ENCODE results near the gene ADAM22.
A peak's percentile ranks its signal among the peaks of the same experiment; 100 is the strongest.
"Not testable (repeated sequence)": the region's sequence is repeated elsewhere in the genome, so short reads cannot be mapped to it uniquely, and the experiment has no call there.

Gene ADAM22

DNA sequence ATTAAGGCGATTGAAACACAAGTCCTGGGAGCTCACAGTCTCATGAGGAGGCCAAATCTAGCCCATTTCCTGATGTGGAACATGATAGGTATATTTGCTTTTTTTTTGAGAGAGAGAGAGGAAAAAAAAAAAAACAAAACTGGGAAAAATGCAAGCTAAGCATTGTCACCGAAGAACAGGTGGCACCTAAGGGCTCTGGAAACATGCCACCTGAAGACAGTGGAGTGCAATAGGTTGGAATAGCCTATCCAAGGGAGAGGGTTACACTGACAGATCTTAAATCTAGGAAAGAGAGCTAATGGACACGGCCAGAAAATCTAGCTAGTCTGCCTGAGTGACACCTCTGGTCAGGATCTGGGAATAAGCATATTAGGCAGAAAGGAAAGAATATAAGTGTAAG is 175.6 kb downstream of the ADAM22 start:
- DNase-seq (ENCODE audit: low spot score): no peak

DNA sequence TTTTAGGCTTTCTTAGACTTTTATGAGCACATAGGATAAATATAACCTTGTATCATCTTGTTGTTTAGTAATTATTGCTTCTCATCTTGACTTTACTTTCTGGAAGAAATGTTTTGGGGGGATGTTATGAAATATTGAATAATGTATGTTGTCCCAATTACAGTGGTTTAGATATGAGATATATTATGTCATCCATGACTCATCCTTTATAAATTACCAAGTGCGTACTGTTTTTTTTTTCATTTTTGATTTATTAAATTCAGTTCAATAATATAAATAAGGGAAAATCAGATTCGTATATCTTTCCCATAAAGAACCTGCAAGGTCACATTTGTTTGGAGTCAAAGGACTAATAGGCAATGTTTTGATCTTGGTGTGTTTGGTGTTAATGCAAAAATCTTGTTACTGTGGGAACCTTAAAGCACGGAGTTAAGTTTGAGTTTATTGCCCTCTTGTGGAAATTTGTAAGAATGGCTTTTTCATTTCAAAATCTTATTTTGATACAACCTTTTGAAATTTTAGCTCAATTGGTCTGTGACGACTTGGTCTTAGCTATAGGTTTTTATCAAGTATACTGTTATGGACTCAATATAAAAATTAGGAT is 177.2 kb downstream of the ADAM22 start:
- peak; percentile 73 for DNase-seq (ENCODE audit: low spot score)

DNA sequence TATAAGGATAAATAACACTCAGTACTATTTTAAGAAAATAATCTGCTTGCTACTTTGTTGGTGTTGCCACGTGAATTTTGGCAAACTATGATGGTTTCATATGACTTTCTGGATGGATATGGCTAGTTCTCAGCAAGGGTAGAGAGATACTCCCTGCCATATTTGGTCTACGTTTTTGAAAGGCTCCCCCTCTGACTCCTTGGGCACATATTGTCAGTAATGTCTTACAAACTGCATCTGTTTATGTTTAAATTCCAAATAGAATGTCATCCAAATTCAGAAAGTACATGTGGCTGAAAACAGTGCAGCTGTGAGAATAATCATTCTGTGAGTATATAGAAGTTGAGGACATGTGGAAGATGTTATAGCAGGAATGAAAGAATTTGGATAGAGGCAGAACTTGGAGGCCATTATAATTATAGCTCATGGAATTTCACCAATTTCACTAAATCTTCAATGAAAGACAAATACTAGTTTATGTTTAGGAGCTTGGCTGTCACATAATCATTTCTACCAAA is 178.0 kb downstream of the ADAM22 start:
- no peak for DNase-seq (ENCODE audit: low spot score)

DNA sequence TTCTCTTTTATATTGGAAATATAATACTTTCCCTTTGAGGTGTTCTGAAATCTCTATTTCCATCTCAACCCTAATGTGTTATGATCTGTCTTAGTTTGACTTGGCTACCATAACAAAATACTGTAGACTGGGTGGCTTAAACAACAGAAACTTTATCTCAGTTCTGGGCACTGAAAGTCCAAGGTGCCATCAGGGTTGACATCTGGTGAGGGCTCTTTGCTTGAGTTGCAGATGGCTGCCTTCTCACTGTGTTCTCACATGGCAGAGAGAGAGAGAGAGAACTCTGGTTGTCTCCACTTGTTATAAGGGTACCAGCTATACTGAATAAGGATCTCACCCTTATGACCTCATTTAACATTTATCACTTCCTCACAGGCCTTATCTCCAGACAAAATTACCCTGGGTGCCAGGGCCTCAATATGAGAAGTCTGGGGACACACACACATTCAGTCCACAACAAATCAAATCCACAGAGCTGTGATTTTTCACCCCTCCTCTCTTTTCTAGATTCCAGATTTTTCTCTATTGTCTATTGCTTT is 181.3 kb downstream of the ADAM22 start:
- DNase-seq (ENCODE audit: low spot score): no peak

DNA sequence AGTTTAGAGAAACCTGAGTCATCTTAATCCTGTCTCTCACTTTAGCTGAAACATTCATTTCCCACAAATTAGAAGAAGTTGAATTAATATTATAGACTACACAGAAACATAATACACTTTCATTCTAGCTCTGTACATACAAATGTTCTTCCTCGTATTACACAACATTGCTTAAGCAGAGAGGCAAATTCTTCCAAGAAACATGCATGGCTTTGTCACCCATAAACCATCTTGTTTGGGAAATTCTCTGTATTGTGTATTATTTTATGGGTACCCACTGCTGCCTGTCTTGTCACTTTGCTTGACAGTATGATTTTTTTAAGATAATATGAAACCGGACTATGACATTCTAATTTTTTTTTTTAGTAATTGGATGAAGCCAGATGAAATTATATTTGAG is 181.8 kb downstream of the ADAM22 start:
- DNase-seq (ENCODE audit: low spot score): no peak

DNA sequence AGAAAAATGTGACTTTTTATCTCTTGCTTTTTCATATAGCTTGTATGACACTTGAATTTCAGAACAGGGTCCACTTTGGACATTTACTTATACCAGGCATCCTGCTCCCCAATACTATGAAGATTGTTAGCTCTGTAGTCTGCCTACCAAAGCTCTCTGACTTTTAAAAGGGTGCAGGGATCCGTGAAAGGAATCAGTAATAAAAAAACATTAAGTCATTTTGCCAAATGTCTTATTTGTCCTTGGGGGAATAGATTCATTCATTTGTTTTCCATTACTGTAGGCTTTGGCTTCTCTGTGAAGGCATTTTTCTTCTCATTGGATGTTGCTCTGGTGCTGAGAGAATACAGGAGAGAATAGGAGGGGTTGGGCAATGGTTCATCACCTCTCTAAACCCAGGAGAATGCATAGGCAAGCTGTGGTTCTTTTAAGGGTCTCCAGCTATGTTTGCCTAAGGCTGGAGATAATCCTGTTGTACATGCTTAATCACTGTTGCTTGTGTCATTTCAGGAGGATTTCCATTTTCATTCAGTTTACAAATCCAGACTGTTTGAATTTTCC is 182.3 kb downstream of the ADAM22 start:
- no peak for DNase-seq (ENCODE audit: low spot score)

DNA sequence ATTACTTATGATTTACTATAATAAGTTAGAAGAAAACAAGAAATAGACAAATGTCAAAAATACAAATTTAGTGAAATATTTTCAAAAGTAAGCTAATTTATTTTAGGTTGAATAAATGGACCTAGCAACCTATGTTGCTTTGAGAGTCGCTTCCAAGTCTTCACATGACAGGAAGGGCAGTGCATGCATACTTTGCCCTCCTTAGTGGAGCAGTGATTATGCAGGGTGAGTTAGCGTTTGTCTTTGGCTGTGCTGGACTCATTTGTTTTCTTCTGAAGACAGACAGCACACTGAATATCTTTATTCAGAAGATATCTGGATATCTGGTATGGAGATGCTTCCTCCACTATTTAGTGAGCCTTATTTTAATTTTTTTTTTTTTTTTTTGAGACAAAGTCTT is 183.3 kb downstream of the ADAM22 start:
- DNase-seq (ENCODE audit: low spot score): no peak

DNA sequence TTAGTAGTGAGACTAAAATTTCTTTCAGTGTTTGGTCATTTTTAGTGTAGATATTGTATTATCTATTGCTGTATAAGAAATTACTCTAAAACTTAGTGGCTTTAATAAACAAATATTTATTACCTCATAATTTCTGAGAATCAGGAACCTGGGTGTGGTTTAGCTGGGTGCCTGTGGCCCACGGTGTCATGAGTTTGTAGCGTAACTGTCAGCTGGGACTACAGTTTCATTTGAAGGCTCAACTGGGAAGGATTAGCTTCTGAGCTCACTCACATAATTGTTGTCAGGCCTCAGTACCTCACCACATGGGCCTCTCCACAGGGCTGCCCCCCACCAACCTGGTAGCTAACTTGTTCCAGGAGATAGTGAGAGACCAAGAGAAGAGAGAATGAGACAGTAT is 187.3 kb downstream of the ADAM22 start:
- no peak for DNase-seq (ENCODE audit: low spot score)

DNA sequence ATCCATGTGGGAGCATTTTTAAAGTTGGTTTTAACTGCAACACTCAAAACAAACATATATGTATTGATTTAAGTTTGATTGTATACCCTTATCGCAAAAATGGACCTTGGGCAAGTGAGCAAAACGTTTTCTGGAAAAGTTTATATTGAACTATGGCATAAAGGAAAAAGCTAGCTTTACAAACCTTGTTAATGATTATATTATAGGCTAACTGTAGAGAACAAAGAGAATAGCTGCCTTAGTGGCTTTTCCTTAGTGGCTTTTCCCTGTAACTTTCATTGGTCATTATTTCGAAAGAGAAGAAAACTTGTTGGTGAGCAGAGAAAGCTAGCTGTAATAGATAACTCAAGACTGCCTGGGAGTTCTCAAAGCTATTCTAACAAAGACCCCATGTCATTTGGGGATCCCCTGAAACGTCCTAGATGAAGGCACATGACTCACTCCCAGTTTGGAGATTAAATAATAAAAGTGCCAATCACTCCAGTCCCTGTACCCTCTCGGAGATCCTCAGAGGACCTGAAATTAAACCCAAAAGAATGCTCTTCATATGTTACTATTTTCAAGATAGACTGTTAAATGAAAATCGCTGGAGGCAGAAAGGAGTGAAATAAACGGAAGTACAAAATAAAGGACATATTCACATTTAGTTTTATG is 193.7 kb downstream of the ADAM22 start:
- DNase-seq (ENCODE audit: low spot score): peak; percentile 5

DNA sequence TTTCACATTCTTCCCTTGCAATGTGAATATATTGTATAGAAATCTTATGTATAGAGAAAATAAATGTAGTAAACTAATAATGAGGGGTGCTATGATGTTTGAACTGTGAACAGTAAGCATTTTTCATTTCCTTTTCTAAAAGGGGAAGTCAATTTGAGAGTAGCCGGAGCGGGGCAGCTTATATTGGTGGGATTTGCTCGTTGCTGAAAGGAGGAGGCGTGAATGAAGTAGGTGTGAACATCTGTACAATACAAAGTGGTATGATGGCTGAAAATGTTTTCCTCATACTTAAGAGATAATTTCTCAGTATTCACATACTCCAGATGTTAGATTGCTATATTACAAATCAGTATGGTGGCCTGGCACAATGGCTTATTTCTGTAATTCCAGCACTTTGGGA is 198.7 kb downstream of the ADAM22 start:
- DNase-seq (ENCODE audit: low spot score): no peak

DNA sequence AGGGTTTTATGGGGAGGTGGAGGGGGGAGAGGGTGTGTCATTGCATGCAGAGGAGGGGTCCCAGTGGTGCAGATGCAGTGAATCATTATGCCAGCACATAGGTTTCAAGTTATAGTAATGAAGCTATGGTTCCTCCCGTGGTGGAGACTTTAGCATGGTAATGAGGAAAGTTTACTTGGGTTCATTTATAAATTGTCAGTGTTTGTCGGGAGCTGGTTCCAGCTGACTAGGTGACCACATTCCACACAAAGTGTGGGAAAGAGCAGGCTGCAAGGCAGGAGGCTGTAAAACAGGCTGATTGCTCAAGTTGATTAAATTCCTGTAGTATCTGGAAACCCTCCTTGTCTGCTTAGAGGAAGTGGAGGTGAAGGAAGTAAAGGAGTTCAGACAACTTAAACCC is 206.9 kb downstream of the ADAM22 start:
- no peak for DNase-seq (ENCODE audit: low spot score)

DNA sequence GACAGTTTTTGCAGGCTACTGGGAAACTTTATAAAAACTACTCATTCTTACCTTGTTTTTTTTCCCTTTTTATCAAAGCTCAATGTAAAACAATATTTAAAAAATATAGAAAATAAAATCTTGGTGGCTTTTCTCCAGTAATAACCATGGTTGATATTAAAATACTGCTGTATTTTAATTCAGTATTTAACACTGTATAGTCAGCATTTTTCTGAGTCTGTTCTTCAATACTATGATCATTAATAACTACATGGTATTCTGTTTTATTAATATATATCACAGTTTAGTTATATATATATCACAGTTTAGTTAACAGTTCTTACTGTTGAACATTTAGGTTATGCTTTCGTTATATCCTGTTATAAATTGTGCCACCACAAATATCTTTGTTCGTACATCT is 207.4 kb downstream of the ADAM22 start:
- no peak for DNase-seq (ENCODE audit: low spot score)

DNA sequence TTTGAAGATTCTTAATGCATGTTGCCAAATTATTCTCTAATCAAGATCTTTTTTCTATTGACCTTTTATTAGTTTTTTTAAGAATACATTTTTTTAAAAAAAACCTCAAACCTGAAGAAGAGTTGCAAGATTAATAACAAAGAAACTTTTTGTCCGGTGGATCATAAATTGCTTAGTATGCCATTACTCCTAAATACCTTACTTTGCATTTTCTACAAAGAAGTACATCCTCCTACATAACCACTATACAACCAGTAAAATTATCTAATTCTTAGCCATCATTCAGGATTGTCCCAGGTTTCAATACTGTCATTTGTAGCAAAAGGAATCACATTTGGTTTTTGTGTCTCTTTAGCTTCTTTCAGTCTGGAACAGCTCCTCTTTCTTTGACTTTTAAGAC is 207.9 kb downstream of the ADAM22 start:
- no peak for DNase-seq (ENCODE audit: low spot score)

DNA sequence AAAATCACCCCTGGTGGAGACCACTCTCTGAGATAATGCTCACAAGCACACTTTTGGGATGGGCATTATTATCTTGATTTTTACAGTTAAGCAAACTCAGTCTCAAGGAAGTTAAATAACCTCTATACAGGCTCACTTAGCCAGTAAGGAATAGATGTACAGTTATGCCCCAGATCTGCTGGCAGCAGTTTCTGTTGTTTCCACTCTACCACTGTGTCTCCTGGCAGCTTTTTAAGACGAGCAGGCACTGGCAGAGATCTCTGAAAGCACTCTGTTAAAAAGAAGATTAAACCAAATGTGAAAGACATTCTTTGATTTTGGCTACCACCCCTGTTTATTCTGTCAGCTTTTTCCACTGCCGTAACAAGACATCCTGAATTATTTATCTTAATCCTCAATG is 212.6 kb downstream of the ADAM22 start:
- DNase-seq (ENCODE audit: low spot score): no peak

DNA sequence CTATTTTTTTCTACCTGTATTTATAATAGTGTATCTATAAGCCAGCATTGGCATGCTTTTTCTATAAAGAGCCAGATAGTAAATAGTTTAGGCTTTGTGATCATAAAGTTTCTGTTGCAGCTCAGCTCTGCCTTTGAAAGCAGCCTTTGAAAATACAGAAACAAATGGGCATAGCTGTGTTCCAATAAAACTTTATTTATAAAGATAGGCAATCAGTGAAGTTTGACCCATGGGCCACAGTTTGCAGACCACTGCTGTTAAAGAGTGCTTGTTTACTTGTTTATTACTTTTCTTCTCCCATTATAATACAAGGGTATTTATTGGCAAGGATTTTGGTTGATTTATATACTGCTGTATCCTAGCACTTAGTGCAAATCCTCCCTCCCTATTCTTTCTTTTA is 213.3 kb downstream of the ADAM22 start:
- no peak for DNase-seq (ENCODE audit: low spot score)

DNA sequence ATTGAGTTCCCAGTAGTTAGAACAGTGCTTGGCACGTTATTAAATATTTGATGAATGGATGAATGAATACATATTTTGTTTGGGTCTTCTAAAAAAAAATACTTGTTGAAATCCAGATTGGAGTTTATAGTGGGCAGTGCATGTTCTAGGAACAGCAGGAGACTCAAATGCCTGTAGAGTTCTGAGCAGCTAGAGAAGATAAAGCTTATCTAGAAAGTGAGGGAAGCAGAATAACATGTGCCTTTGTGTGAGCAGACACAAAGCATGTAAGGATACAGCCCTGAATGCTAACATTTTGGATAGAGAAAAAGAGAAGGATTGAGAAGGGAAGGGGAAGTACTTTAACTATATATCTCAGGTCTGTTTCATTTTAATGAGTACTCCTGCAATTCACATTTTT is 213.9 kb downstream of the ADAM22 start:
- DNase-seq (ENCODE audit: low spot score): no peak

DNA sequence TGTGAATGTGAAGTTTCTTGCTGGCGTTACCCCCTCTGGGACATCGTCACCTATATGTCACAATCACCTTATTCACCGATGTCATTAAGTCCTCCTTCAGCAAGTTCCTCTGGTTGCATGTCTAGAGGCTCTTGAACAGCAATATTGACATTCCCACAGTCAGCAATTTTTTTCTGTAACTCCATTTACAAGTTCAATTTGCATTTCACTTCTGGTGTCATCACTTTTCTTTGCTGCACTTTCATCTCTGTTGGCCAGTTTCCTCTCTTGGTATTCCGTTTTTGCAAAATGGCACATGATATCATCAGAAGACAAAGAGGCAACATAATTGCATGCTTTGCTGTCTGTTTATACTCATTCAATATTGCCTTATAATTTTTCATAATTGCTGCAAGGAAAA is 216.0 kb downstream of the ADAM22 start:
- no peak for DNase-seq (ENCODE audit: low spot score)

DNA sequence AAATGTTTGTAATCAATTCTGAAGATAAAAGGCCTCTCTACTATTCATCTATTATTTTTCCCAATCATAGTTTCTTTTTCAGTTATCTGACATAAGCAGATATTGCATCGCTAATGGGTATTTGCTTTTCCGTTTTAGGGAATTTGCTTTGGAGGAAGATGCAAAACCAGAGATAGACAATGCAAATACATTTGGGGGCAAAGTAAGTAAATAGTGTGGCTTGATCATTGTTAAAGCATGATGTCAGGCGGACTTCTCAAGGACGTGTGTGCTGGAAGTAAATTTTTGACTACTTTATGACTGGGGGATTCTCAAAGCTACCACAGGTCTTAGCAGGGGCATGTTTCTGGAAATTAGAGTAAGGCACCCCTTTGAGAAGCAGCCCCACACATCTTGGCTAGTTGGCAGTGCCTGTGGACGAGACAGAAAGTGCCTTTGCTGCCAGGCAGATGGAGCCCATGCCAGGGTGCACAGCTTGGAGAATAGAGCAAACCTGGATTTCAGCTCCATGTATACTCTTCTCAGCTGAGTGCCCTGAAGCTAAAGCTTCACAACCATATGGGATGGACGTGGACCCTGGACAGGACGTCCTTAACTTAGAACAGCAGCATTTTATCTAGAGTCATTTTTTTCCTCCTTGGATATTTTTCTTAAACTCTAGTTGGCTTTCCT is 217.2 kb downstream of the ADAM22 start:
- no peak for DNase-seq (ENCODE audit: low spot score)

DNA sequence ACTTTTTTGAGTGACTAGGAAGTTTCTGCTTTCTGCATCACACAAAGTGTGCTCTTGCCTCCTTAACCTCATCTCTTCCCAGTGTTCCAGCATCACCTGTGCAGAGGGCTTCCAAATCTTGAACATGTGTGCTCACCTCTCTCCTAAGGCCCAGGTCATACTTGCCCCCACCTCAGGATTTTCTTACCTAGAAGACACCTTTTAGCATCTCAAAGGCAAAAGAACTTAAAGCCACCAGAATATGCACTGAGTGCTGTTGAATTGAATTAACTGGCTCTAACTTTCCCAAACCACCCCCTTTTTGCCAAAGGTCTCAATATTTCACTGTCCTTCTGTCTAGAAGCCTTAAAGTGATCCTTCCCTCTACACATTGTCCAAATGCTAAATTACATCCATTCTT is 219.3 kb downstream of the ADAM22 start:
- no peak for DNase-seq (ENCODE audit: low spot score)

DNA sequence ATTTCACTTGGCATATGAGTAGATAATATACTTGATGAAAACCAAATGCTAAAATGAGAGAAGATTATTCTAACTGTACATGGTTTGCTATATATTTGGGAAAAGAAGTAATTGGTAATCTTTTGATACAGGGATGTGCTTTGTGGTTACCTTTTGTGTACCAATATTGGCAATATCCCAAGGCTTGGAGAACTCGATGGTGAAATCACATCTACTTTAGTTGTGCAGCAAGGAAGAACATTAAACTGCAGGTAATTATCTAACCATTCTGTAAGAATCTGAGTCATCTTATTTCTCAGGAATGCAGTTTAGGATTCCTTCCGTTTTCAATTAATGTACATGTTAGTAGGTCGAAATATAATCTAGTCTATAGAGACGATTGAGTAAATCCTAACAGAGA is 221.7 kb downstream of the ADAM22 start:
- DNase-seq (ENCODE audit: low spot score): peak; percentile 8

DNA sequence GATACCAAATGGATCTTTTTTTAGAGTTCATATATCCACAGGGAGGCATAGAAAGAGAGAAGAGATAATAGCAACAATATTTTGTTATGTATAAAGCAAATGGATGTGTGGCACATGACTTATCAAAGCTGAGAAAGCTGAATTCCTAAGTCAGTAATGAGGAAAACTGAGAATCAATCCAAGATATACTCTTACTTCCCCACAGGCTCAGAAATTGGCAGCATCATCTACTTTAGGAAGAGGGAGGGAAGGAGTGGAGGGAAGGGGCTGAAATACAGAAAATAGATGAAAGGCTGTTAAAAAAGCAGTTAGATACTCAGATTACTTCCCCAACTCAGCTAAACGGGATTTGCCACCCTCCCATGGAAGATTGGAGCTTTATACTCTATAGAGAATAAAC is 222.3 kb downstream of the ADAM22 start:
- no peak for DNase-seq (ENCODE audit: low spot score)

DNA sequence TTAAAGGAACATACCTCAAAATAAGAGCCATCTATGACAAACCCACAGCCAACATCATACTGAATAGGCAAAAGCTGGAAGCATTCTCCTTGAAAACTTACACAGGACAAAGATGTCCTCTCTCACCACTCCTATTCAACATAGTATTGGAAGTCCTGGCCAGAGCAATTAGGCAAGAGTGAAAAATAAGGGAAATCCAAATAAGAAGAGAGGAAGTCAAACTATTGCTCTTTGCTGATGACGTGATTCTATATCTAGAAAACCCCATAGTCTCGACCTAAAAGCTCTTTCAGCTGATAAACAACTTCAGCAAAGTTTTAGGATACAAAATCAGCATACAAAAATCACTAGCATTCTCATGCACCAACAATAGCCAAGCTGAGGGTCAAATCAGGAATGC is 225.7 kb downstream of the ADAM22 start:
- not testable (repeated sequence) for DNase-seq (ENCODE audit: low spot score)

DNA sequence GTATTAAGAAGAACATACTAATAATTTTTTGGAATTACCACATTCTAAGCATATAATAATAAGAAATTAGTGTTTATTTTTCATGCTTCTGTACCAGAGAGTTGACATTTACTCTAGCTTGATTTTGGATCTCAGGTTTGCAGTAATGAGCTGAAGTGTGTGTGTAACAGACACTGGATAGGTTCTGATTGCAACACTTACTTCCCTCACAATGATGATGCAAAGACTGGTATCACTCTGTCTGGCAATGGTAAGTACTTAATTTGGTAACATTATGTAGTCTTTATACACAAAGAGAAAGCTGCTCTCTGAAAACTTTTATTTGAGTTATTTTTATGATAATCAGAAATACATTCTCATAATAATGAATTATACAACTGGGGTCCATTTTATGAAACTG is 231.6 kb downstream of the ADAM22 start:
- DNase-seq (ENCODE audit: low spot score): no peak
